Choroid plexus epithelial cell (primary cell): ENCODE measurements around the gene SHISAL2A.
"Not testable (repeated sequence)": the region's sequence is repeated elsewhere in the genome, so short reads cannot be mapped to it uniquely, and the experiment has no call there.

ENCODE experiments used
- DNase-seq: peaks from one replicate; pipeline ENCODE4 v3.0.0-alpha.2; 2010; ENCODE audit warnings: low read depth
- H3K4me3 ChIP-seq: 2 replicates; pipeline ENCODE4 v1.5.1; 2011; ENCODE audit warnings: low read depth, mild to moderate bottlenecking, control low read depth, low read length, moderate library complexity
- CTCF ChIP-seq: conservative IDR thresholded peaks from 2 replicates; pipeline ENCODE4 v1.5.1; 2011; ENCODE audit warnings: low read depth, mild to moderate bottlenecking, control low read depth, inconsistent platforms, low read length, moderate library complexity

The SHISAL2A gene

GRCh38 chr1:52680353-52680752 is 47.4 kb downstream of the SHISAL2A start:
- no peak for TF ChIP-seq CTCF
- DNase-seq: no peak

GRCh38 chr1:52681136-52681535 is 48.2 kb downstream of the SHISAL2A start:
- no peak overlapping the region for H3K4me3 ChIP-seq
- no peak for DNase-seq
- no peak for TF ChIP-seq CTCF

More at GRCh38 chr1:52680353-52680752, 47.4 kb downstream of the SHISAL2A start:
- H3K4me3 ChIP-seq: no peak overlapping the region

GRCh38 chr1:52683367-52683940 is 50.5 kb downstream of the SHISAL2A start:
- H3K4me3 ChIP-seq: no peak overlapping the region
- TF ChIP-seq CTCF: no peak
- no peak for DNase-seq

GRCh38 chr1:52684545-52684944 is 51.6 kb downstream of the SHISAL2A start:
- no peak overlapping the region for H3K4me3 ChIP-seq
- TF ChIP-seq CTCF: no peak

GRCh38 chr1:52686261-52686751 is 53.3 kb downstream of the SHISAL2A start:
- not testable (repeated sequence) for H3K4me3 ChIP-seq
- peak; percentile 86 for DNase-seq
- peak; percentile 81 for TF ChIP-seq CTCF

More at GRCh38 chr1:52684545-52684944, 51.6 kb downstream of the SHISAL2A start:
- no peak for DNase-seq

GRCh38 chr1:52686830-52687229 is 53.9 kb downstream of the SHISAL2A start:
- TF ChIP-seq CTCF: no peak
- no peak overlapping the region for H3K4me3 ChIP-seq
- DNase-seq: no peak

- no peak overlapping the region for H3K4me3 ChIP-seq
- TF ChIP-seq CTCF: no peak
- no peak for DNase-seq
Measured at GRCh38 chr1:52691821-52692220, 58.9 kb downstream of the SHISAL2A start.
